HG03159 (cell line): Measurements from ENCODE around the gene DNLZ.

Source experiments
- ATAC-seq: cut with Tn5 transposase; IDR thresholded peaks from one replicate; pipeline ENCODE4 v1.9.1; 2021; ENCODE audit warnings: mild to moderate bottlenecking, moderate library complexity; ENCODE audit not compliant: unreplicated experiment

The DNLZ gene

GRCh38 chr9:136333486-136333885 is 30.1 kb downstream of the DNLZ start:
- ATAC-seq, result no peak

GRCh38 chr9:136333045-136333444 is 30.5 kb downstream of the DNLZ start:
- ATAC-seq, result no peak

- no peak for ATAC-seq
Observed at GRCh38 chr9:136332482-136332983, 31.0 kb downstream of the DNLZ start.

- no peak for ATAC-seq
Observed at GRCh38 chr9:136331556-136332481, 31.7 kb downstream of the DNLZ start.

- no peak for ATAC-seq
Observed at GRCh38 chr9:136331030-136331429, 32.5 kb downstream of the DNLZ start.

- ATAC-seq, result no peak
Observed at GRCh38 chr9:136330406-136330990, 33.0 kb downstream of the DNLZ start.

- ATAC-seq, result no peak
Observed at GRCh38 chr9:136329636-136330405, 33.7 kb downstream of the DNLZ start.

GRCh38 chr9:136329211-136329627 is 34.3 kb downstream of the DNLZ start:
- no peak for ATAC-seq

- ATAC-seq, result no peak
Observed at GRCh38 chr9:136328622-136329041, 34.9 kb downstream of the DNLZ start.

GRCh38 chr9:136328011-136328621 is 35.4 kb downstream of the DNLZ start:
- ATAC-seq, result no peak

GRCh38 chr9:136327304-136327974 is 36.1 kb downstream of the DNLZ start, which contains the start of gene GPSM1:
Gene GPSM1 (plus strand): TSS chr9:136327539. CDS start chr9:136327696, 157 bp downstream.
- no peak for ATAC-seq

- ATAC-seq, result no peak
Observed at GRCh38 chr9:136326761-136327303, 36.7 kb downstream of the DNLZ start.

GRCh38 chr9:136326061-136326760 is 37.3 kb downstream of the DNLZ start:
- ATAC-seq, result no peak

- ATAC-seq, result no peak
Observed at GRCh38 chr9:136325358-136325757, 38.2 kb downstream of the DNLZ start.

GRCh38 chr9:136324501-136325300 is 38.8 kb downstream of the DNLZ start:
- ATAC-seq, result no peak

GRCh38 chr9:136323371-136323789 is 40.2 kb downstream of the DNLZ start:
- no peak for ATAC-seq

GRCh38 chr9:136322756-136323330 is 40.7 kb downstream of the DNLZ start:
- no peak for ATAC-seq

GRCh38 chr9:136321561-136321960 is 42.0 kb downstream of the DNLZ start:
- ATAC-seq, result no peak
